ENCODE data around the gene KISS1R. TPM values are rescaled to one million over a fixed set of nuclear protein-coding genes. Genes with fewer than 3 reads are reported as not detected.

KISS1R gene
- total RNA-seq, result 0.72 and 0.92 TPM in 2 replicates

DNA sequence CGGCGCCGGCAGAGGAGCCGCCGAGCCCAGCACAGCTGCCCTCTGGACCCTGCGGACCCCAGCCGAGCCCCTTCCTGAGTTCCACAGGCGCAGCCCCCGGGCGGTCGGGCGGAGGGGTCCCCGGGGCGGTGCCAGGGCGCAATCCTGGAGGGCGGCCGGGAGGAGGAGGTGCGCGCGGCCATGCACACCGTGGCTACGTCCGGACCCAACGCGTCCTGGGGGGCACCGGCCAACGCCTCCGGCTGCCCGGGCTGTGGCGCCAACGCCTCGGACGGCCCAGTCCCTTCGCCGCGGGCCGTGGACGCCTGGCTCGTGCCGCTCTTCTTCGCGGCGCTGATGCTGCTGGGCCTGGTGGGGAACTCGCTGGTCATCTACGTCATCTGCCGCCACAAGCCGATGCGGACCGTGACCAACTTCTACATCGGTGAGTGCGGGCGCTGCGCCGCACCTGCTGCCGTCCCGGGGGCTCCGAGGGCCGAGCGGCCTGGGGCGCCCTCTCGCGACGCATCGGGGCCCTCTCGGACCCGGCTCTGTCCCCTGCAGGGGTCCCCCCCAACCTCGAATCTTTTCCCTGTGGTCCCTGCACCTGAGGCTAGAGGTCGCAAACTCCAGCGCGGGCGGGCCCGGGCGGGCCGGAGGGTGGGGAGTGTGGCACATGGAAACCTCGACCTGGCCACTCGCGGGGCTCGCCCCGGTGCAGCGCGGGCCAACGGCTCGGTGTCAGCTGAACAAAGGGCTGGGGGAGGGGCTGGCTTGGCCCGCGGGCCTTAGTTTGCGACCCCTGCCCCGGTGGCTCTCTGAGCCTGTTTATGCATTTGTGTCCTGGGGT, at the start of gene KISS1R:
Gene KISS1R (plus strand): TSS at position 11 of the 829 bp plus-strand sequence. CDS start 170 bp downstream, at position 181.
- no peak for DNase-seq (ENCODE audit: low read depth)
- TF ChIP-seq, protein P1, sequence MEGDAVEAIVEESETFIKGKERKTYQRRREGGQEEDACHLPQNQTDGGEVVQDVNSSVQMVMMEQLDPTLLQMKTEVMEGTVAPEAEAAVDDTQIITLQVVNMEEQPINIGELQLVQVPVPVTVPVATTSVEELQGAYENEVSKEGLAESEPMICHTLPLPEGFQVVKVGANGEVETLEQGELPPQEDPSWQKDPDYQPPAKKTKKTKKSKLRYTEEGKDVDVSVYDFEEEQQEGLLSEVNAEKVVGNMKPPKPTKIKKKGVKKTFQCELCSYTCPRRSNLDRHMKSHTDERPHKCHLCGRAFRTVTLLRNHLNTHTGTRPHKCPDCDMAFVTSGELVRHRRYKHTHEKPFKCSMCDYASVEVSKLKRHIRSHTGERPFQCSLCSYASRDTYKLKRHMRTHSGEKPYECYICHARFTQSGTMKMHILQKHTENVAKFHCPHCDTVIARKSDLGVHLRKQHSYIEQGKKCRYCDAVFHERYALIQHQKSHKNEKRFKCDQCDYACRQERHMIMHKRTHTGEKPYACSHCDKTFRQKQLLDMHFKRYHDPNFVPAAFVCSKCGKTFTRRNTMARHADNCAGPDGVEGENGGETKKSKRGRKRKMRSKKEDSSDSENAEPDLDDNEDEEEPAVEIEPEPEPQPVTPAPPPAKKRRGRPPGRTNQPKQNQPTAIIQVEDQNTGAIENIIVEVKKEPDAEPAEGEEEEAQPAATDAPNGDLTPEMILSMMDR (conservative IDR thresholded peaks at IDR 0.05; ENCODE audit: low read depth, low read length), result peak; percentile 51
- peak within 1 kb of the TSS; percentile 21 for H3K4me3 ChIP-seq (ENCODE audit: low read depth, low read length)

DNA sequence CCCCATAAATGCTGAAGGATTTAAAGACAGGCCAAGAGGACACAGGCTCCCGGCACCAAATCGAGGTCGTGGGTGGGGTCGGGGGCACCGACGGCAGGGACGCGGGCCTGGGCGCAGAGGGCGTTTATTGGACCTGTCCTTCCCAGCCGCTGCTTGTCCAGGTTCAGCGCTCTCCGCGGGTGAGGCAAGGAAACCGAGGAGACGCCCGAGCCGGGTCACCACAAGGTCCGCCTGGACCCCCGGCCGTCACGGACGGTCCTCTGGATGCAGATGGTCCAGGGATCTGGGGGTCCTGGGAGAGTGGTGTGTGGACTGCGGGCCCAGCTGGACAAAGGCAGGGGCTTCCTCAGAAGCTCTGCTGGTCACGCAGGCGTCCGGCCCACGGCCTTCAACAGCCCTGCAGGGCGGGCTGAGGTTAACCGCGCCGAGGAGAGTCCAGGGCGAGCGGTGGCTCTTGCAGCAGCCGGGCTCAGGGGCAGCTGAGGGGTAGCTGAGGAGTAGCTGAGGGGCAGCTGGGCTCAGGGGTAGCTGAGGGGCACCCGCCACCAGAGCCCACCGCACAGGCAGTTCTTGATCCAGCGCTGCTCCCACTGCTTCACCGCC, 49.2 kb upstream of the KISS1R start:
- no peak for DNase-seq (ENCODE audit: low read depth)
- no peak overlapping the region for H3K4me3 ChIP-seq (ENCODE audit: low read depth, low read length)
- TF ChIP-seq, protein P1 (conservative IDR thresholded peaks at IDR 0.05; ENCODE audit: low read depth, low read length), result no peak

DNA sequence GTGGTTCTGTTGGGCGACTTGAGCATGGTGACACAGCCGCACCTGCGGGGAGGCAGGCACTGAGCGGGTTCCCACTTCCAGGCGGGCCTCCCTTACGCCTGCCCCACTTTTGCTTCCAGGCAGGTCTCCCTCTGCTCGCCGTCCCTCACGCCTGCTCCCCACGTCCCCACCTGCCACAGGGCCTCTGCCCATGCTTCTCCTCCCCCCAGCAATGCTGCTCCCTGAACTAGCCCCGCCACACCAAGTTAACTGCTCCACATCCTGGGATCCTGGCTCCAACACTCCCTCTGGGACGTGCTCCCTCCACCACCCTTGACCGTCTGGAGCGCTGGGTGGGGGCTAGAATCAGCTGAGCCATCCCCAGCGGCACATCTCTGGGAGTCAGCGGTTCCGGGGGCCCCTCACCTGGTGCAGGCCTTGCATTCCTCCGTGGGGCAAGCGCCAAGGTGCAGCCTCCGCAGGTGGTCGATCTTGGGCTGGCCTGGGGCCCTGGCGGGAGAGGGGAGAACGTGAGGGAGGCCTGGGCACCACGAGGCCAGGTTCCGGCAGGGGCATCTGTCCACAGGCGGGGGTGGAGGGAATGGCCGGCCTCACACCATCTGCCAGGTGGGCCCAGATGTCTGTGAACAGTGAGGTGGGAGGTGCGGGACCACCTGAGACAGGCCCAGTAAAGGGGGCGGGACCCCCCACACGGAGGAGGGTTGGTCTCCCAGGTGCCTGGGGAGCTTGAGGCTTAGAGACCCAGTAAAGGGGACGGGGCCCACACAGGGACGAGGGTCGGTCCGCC, 48.5 kb upstream of the KISS1R start:
- TF ChIP-seq, protein P1 (conservative IDR thresholded peaks at IDR 0.05; ENCODE audit: low read depth, low read length), result no peak
- no peak for DNase-seq (ENCODE audit: low read depth)
- no peak overlapping the region for H3K4me3 ChIP-seq (ENCODE audit: low read depth, low read length)

DNA sequence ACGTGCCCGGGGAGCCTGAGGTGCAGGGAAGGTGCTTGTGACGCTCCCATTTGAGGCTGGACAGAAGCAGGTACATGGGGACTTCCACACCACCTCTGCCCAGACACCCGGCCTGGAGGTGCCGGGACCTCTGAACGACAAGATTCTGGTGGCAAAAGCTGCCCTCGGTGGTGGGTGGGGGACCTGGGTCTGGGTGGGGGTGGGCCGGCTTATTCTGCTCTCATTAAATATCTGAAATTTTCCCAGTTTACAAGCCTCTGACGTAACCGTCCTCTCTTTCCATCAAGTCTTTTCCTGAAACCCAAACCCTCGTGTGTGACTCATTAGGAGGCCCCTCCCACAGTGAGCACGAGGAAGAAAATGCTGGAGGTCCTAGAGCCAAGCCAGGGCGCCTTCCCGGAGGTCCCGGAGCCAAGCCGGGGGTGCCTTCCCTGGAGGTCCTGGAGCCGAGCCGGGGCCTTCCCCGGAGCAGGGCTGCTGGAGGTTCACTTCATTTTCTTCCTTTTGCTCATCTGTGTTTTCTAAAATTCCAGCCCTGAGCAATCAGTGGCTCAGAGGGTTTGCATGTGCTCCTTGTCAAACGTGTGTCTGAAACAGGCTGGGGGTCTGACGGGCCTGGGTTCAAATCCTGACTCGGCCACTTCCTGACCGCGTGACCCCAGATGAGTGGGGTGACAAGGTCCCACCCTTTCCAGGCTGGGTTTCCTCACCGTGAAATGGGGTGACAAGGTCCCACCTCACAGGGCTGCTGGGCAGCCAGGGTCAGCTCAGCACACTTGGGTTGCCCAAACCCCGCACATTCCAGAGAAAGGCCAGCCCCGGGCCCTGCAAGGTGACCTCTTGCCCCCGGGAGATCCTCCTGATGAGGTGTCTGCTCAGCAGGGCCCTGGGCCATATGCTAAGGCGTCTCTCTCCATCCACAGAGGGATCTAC, 47.6 kb upstream of the KISS1R start:
- TF ChIP-seq, protein P1 (conservative IDR thresholded peaks at IDR 0.05; ENCODE audit: low read depth, low read length), result no peak
- no peak for DNase-seq (ENCODE audit: low read depth)
- no peak overlapping the region for H3K4me3 ChIP-seq (ENCODE audit: low read depth, low read length)

DNA sequence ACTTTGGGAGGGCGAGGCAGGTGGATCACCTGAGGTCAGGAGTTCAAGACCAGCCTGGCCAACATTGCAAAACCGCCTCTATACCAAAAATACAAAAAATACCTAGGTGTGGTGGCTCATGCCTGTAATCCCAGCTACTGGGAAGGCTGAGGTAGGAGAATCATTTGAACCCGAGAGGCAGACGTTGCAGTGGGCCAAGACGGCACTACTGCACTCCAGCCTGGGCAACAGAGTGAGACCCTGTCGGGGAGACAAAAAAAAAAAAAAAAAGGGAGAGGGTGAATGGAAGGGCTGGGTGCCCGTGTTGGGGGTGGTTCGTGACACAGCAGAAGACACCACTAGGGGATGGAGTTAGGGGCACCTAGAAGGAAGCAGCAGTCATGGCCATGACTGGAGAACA, 46.8 kb upstream of the KISS1R start:
- no peak overlapping the region for H3K4me3 ChIP-seq (ENCODE audit: low read depth, low read length)
- DNase-seq (ENCODE audit: low read depth), result no peak

More for the DNA sequence above, 46.8 kb upstream of the KISS1R start:
- TF ChIP-seq, protein P1 (conservative IDR thresholded peaks at IDR 0.05; ENCODE audit: low read depth, low read length), result no peak
